GM12878 (cell line): ENCODE results near the gene IFT81. TPM values are rescaled to one million over a fixed set of nuclear protein-coding genes. Genes with fewer than 3 reads are reported as not detected.

Source experiments
- ATAC-seq: fragments of 200-7000 bp; cut with Tn5 transposase; 3 replicates; pipeline ENCODE4 v1.9.1; 2020; ENCODE audit warnings: mild to moderate bottlenecking, moderate library complexity
- BruUV-seq: library from RNA; stranded (reverse); fragments of 400-500 nt; replicated peaks from 2 replicates; lab custom pipeline; 2021; lab: Mats Ljungman, UMichigan
- CTCF ChIA-PET: fragments of 300-600 bp; sonication (Branson Sonifier 250); formaldehyde crosslinking; extraction: SDS; loops from one replicate; lab custom pipeline; 2021; ENCODE audit warnings: inconsistent platforms; lab: Yijun Ruan, JAX
- POLR2A ChIA-PET: fragments of 350-600 bp; formaldehyde crosslinking; extraction: SDS; loops from one replicate; lab custom pipeline; 2021; ENCODE audit warnings: inconsistent platforms; lab: Charles Lee
- RAD21 ChIA-PET: fragments of 300-600 bp; sonication (Branson Sonifier 250); formaldehyde crosslinking; loops from one replicate; lab custom pipeline; 2023; ENCODE audit warnings: antibody characterized with exemption; ENCODE audit not compliant: unreplicated experiment; lab: Charles Lee
- SMC1A ChIA-PET: fragments of 300-600 bp; sonication (Branson Sonifier 250); formaldehyde crosslinking; loops from one replicate; lab custom pipeline; 2023; ENCODE audit not compliant: unreplicated experiment, uncharacterized antibody; lab: Charles Lee
- DNase-seq: peaks from one replicate; pipeline ENCODE4 v3.0.0-alpha.2; 2011; ENCODE audit warnings: low read depth, low spot score
- FAIRE-seq: peaks from 3 replicates; lab custom pipeline; 2011; peaks lifted over from hg19 to GRCh38; lab: Jason Lieb, UNC
- H2AFZ ChIP-seq: 2 replicates; pipeline ENCODE4 v1.6.0; 2011; ENCODE audit warnings: low read depth, low read length, control low read depth; ENCODE audit not compliant: control insufficient read depth
- H3K27ac ChIP-seq: 2 replicates; pipeline ENCODE4 v1.5.1; 2011; ENCODE audit warnings: control low read depth; ENCODE audit not compliant: control insufficient read depth, insufficient read depth
- H3K27me3 ChIP-seq, 2 experiments: replicated peaks in 1 of 2; 2 replicates each; pipeline versions ENCODE4 v1.6.0 to v1.6.1; 2011; ENCODE audit warnings: low read length in 1 of 2; ENCODE audit not compliant: control insufficient read depth in 2 of 2, insufficient read depth in 2 of 2
- H3K36me3 ChIP-seq, 2 experiments: 2 replicates each; pipeline ENCODE4 v1.5.1; 2011; ENCODE audit warnings: low read length in 1 of 2; ENCODE audit not compliant: control insufficient read depth in 2 of 2, insufficient read depth in 2 of 2
- H3K4me1 ChIP-seq: 2 replicates; pipeline ENCODE4 v1.6.1; 2011; ENCODE audit warnings: mild to moderate bottlenecking, low read length, moderate library complexity, mixed read lengths; ENCODE audit not compliant: control insufficient read depth, insufficient read depth
- H3K4me2 ChIP-seq: 2 replicates; pipeline ENCODE4 v1.6.0; 2011; ENCODE audit warnings: control low read depth; ENCODE audit not compliant: control insufficient read depth, insufficient read depth
- H3K4me3 ChIP-seq: fragments of 200-600 bp; sonication (generic); 2 replicates; pipeline ENCODE4 v1.5.1; 2016
- H3K79me2 ChIP-seq: 2 replicates; pipeline ENCODE4 v1.6.0; 2011; ENCODE audit warnings: low read length; ENCODE audit not compliant: control insufficient read depth, insufficient read depth
- H3K9ac ChIP-seq: 2 replicates; pipeline ENCODE4 v1.8.0; 2011; ENCODE audit warnings: low read length, control low read depth, mixed read lengths; ENCODE audit not compliant: control insufficient read depth, insufficient read depth
- H3K9me3 ChIP-seq: replicated peaks from 3 replicates; pipeline ENCODE4 v1.5.1; 2011; ENCODE audit warnings: mild to moderate bottlenecking, low read length; ENCODE audit not compliant: control insufficient read depth, insufficient read depth
- H4K20me1 ChIP-seq: 2 replicates; pipeline ENCODE4 v1.6.0; 2011; ENCODE audit not compliant: control insufficient read depth, insufficient read depth
- CHD2 ChIP-seq: IDR thresholded peaks from 2 replicates; pipeline ENCODE4 v1.6.1; 2011; ENCODE audit warnings: low read depth, low read length, improper control_type of control experiment, borderline replicate concordance
- CREB1 ChIP-seq: IDR thresholded peaks from 2 replicates; pipeline ENCODE4 v1.6.1; 2012; ENCODE audit warnings: low read depth, mild to moderate bottlenecking, inconsistent platforms
- DPF2 ChIP-seq: fragments of 450-650 bp; IDR thresholded peaks from 2 replicates; pipeline ENCODE4 v1.6.1; 2017; ENCODE audit warnings: mild to moderate bottlenecking
- MEF2A ChIP-seq: IDR thresholded peaks from 2 replicates; pipeline ENCODE4 v1.6.1; 2011; ENCODE audit warnings: low read depth, mild to moderate bottlenecking, low read length, moderate library complexity; ENCODE audit not compliant: insufficient read depth
- SMAD1 ChIP-seq: fragments of 450-650 bp; IDR thresholded peaks from 2 replicates; pipeline ENCODE4 v1.6.1; 2018; ENCODE audit warnings: mild to moderate bottlenecking, low read depth; ENCODE audit not compliant: partially characterized antibody
- SMAD5 ChIP-seq: IDR thresholded peaks from 2 replicates; pipeline ENCODE4 v1.6.1; 2016; ENCODE audit warnings: antibody characterized with exemption, low read depth
- SREBF2 ChIP-seq: IDR thresholded peaks from 2 replicates; pipeline ENCODE4 v1.6.1; 2012; ENCODE audit warnings: mild to moderate bottlenecking, low read length
- SUPT20H ChIP-seq: IDR thresholded peaks from 2 replicates; pipeline ENCODE4 v1.6.1; 2011; ENCODE audit warnings: low read depth, mild to moderate bottlenecking, low read length, moderate library complexity, borderline replicate concordance; ENCODE audit not compliant: control insufficient read depth
- TBL1XR1 ChIP-seq: IDR thresholded peaks from 2 replicates; pipeline ENCODE4 v1.6.1; 2012; ENCODE audit warnings: low read depth, low read length, improper control_type of control experiment
- ZNF217 ChIP-seq: fragments of 450-650 bp; IDR thresholded peaks from 2 replicates; pipeline ENCODE4 v1.6.1; 2017; ENCODE audit warnings: antibody characterized with exemption, mild to moderate bottlenecking
- WGBS: methylation state at CpG from one replicate; pipeline ENCODE4 v1.1.6; 2016; ENCODE audit warnings: low lambda C conversion rate; ENCODE audit not compliant: insufficient replicate concordance, insufficient coverage; ENCODE audit errors: missing lambda C conversion rate; 5-methylcytosine and 5-hydroxymethylcytosine counted together
- in situ Hi-C: fragments of 300-500 bp; cut with MboI; formaldehyde crosslinking; loops from 9 replicates; pipeline ENCODE4 v1.14.3; 2018; ENCODE audit warnings: mixed read lengths
- intact Hi-C: fragments of 100-400 bp; cut with micrococcal nuclease; formaldehyde crosslinking; loops from one replicate; pipeline ENCODE4 v1.14.2; 2022; ENCODE audit not compliant: unreplicated experiment
- polyA plus RNA-seq, 11 experiments: library from polyadenylated mRNA; depleted of rRNA in 4 of 11; unstranded in 6 of 11; stranded (reverse) in 5 of 11; fragments of >200 nt; fragmentation: Nextera tagmentation in 4 of 11; fragmentation: Illumina TruSeq in 1 of 11; extraction: Ambion mirVana in 4 of 11; extraction: Trizol in 1 of 11; gene quantifications; 1 replicate in 1 of 11; 2 replicates in 10 of 11; pipeline versions ENCODE4 v1.2.1 to v1.2.3, GENCODE V29; 2011 to 2016; ENCODE audit warnings: inconsistent platforms in 2 of 11, missing spikeins in 2 of 11, low read depth in 1 of 11
- total RNA-seq, 4 experiments: library from RNA; depleted of rRNA in 3 of 4; stranded (reverse); fragments of >200 nt in 3 of 4; fragmentation: Illumina TruSeq in 1 of 4; extraction: Trizol in 1 of 4; gene quantifications; 2 replicates each; pipeline versions ENCODE4 v1.2.1 to v1.2.3, GENCODE V29; 2013 to 2021
- TF ChIP-seq, protein P1 (sequence below): fragments of 450-650 bp; IDR thresholded peaks from 2 replicates; pipeline ENCODE4 v1.6.1; 2017; ENCODE audit warnings: mild to moderate bottlenecking
- TF ChIP-seq, protein P2 (sequence below): IDR thresholded peaks from 2 replicates; pipeline ENCODE4 v1.6.1; 2012; ENCODE audit warnings: low read depth, low read length, improper control_type of control experiment

Gene IFT81
- total and polyA plus RNA-seq, 10 of the 15 experiments (the other 5 are each of a cell fraction or from before 2014, with no cell fraction given), result 4.1 to 9.9 (median 5.6) TPM

DNA sequence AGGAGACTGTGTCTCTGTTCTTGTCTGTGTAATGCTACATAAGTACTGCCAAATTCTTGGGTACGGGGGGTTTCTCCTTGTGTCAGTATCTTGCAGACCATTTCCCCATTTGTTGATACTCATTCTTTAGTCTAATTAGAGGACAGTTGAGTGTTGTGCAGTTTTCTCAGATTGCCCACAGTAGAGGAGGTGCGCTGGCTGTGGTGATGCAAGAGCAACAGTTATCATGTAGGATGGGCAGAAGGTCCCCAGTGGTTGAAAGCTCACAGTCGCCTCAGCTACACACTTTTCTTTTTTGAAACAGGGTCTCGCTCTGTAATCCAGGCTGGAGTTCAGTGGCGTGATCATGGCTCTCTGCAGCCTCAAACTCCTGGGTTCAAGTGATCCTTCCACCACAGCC lies 119.1 kb downstream of the IFT81 start:
- intact Hi-C loops, result no loop called here
- no TSS peak for BruUV-seq
- Histone ChIP-seq H3K79me2 (no peaks in the 10 kb centered on the region), H3K4me2 (no peak overlapping the region), H3K4me3 (no peak overlapping the region), H3K4me1 (peaks cover 5% of the 10 kb centered on the region; the same call in 1 of the 2 replicates), H2AFZ (no peak overlapping the region), H4K20me1 (no peaks in the 10 kb centered on the region), H3K36me3 (no peaks in the 10 kb centered on the region), H3K27me3 (no peaks in the 10 kb centered on the region), H3K27ac (no peak overlapping the region), H3K9ac (no peak overlapping the region), H3K9me3 (no peaks in the 10 kb centered on the region)
- no peak for DNase-seq
- no peak for FAIRE-seq
- in situ Hi-C loops, result loop anchor here (5.0 kb wide), 1 partner anchor 141 kb away; no protein-coding TSS in a partner anchor
- ATAC-seq, result no peak
- no peak for TF ChIP-seq DPF2
- no peak for TF ChIP-seq SMAD5
- TF ChIP-seq CREB1, result no peak
- TF ChIP-seq MEF2A, result no peak
- TF ChIP-seq, protein P1, sequence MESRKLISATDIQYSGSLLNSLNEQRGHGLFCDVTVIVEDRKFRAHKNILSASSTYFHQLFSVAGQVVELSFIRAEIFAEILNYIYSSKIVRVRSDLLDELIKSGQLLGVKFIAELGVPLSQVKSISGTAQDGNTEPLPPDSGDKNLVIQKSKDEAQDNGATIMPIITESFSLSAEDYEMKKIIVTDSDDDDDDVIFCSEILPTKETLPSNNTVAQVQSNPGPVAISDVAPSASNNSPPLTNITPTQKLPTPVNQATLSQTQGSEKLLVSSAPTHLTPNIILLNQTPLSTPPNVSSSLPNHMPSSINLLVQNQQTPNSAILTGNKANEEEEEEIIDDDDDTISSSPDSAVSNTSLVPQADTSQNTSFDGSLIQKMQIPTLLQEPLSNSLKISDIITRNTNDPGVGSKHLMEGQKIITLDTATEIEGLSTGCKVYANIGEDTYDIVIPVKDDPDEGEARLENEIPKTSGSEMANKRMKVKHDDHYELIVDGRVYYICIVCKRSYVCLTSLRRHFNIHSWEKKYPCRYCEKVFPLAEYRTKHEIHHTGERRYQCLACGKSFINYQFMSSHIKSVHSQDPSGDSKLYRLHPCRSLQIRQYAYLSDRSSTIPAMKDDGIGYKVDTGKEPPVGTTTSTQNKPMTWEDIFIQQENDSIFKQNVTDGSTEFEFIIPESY, result no peak
- TF ChIP-seq SMAD1, result no peak
- TF ChIP-seq SREBF2, result no peak
- TF ChIP-seq ZNF217, result no peak
- TF ChIP-seq TBL1XR1, result no peak
- TF ChIP-seq CHD2, result no peak
- no peak for TF ChIP-seq SUPT20H
- TF ChIP-seq, protein P2, sequence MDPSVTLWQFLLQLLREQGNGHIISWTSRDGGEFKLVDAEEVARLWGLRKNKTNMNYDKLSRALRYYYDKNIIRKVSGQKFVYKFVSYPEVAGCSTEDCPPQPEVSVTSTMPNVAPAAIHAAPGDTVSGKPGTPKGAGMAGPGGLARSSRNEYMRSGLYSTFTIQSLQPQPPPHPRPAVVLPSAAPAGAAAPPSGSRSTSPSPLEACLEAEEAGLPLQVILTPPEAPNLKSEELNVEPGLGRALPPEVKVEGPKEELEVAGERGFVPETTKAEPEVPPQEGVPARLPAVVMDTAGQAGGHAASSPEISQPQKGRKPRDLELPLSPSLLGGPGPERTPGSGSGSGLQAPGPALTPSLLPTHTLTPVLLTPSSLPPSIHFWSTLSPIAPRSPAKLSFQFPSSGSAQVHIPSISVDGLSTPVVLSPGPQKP, result no peak
- POLR2A ChIA-PET, result interaction anchor here (0.5 kb wide), 1 partner anchor 108 kb away, joined by 3 read pairs; no protein-coding TSS in a partner anchor
- 86% methylated on average over 5 of the region's 5 CpGs for WGBS
- CTCF ChIA-PET, result interaction anchor here (1.3 to 1.9 kb wide), 2 partner anchors 142 to 144 kb away, joined by 3 to 21 read pairs; no protein-coding TSS in a partner anchor
- RAD21 ChIA-PET, result no interaction called here
- SMC1A ChIA-PET, result interaction anchor here (0.6 to 1.4 kb wide), 3 partner anchors 10 to 142 kb away, joined by 3 to 4 read pairs (median 3); no protein-coding TSS in a partner anchor
